NCI-H1105 (cell line): ENCODE measurements around the gene FAM234A.
"Not testable (repeated sequence)": the region's sequence is repeated elsewhere in the genome, so short reads cannot be mapped to it uniquely, and the experiment has no call there.

ENCODE experiments used
- DNase-seq: peaks from one replicate; lab custom pipeline; 2025; lab: John Stamatoyannopoulos, UW

Gene FAM234A

GRCh38 chr16:234468-235305 lies at the start of gene FAM234A:
Gene FAM234A, plus strand, starts transcription at chr16:234821. Its CDS starts 19,593 bp downstream, at chr16:254414.
- DNase-seq: peak; percentile 84

GRCh38 chr16:185213-185612 lies 49.4 kb upstream of the FAM234A start:
- DNase-seq: no peak

- no peak for DNase-seq
Measured at GRCh38 chr16:185691-186090, 48.9 kb upstream of the FAM234A start.

- no peak for DNase-seq
Measured at GRCh38 chr16:187330-187729, 47.3 kb upstream of the FAM234A start.

- DNase-seq: no peak
Measured at GRCh38 chr16:188674-189073, 45.9 kb upstream of the FAM234A start.

GRCh38 chr16:189604-190186 lies 44.9 kb upstream of the FAM234A start:
- no peak for DNase-seq

GRCh38 chr16:191831-192230 lies 42.8 kb upstream of the FAM234A start:
- DNase-seq: no peak

GRCh38 chr16:192686-193085 lies 41.9 kb upstream of the FAM234A start:
- DNase-seq: no peak

- DNase-seq: no peak
Measured at GRCh38 chr16:193441-193840, 41.2 kb upstream of the FAM234A start.

GRCh38 chr16:194516-194915 lies 40.1 kb upstream of the FAM234A start:
- DNase-seq: no peak

GRCh38 chr16:200388-200787 lies 34.2 kb upstream of the FAM234A start:
- DNase-seq: no peak

GRCh38 chr16:203246-203645 lies 31.4 kb upstream of the FAM234A start:
- DNase-seq: no peak

- not testable (repeated sequence) for DNase-seq
Measured at GRCh38 chr16:204046-204445, 30.6 kb upstream of the FAM234A start.

GRCh38 chr16:209359-209758 lies 25.3 kb upstream of the FAM234A start:
- not testable (repeated sequence) for DNase-seq

GRCh38 chr16:211631-212180 lies 22.9 kb upstream of the FAM234A start:
- not testable (repeated sequence) for DNase-seq

GRCh38 chr16:212999-213398 lies 21.6 kb upstream of the FAM234A start:
- no peak for DNase-seq

GRCh38 chr16:220021-220420 lies 14.6 kb upstream of the FAM234A start:
- no peak for DNase-seq

GRCh38 chr16:228151-228851 lies 6.3 kb upstream of the FAM234A start:
- DNase-seq: no peak

GRCh38 chr16:228852-229730 lies 5.5 kb upstream of the FAM234A start, which contains the start of gene LUC7L:
Gene LUC7L, minus strand, starts transcription at chr16:229449. Its CDS starts 110 bp downstream, at chr16:229339.
- DNase-seq: peak; percentile 55

GRCh38 chr16:229731-230281 lies 4.8 kb upstream of the FAM234A start:
- no peak for DNase-seq

GRCh38 chr16:230351-230750 lies 4.3 kb upstream of the FAM234A start:
- DNase-seq: not testable (repeated sequence)
